ENCODE results near the gene FAM111A.

- TF ChIP-seq CTCF (conservative IDR thresholded peaks at IDR 0.05; ENCODE audit: low read depth, low read length) (no peak), EZH2 (IDR thresholded peaks at IDR 0.05; ENCODE audit: borderline replicate concordance, low read depth, low read length, poor library complexity, severe bottlenecking) (no peak)
Measured at GRCh38 chr11:59154610-59155009, 12.0 kb downstream of the FAM111A start.

Data from A673 (cell line).